GM12801 (cell line): Measurements from ENCODE around the gene B3GALNT2.

Experiments used
- CTCF ChIP-seq: IDR thresholded peaks from one replicate; pipeline ENCODE4 v1.5.1; 2011; ENCODE audit warnings: control low read depth; ENCODE audit not compliant: insufficient read length; ENCODE audit errors: extremely low read depth

Gene B3GALNT2

GRCh38 chr1:235527196-235527814 lies 23.1 kb upstream of the B3GALNT2 start:
- no peak for TF ChIP-seq CTCF

- no peak for TF ChIP-seq CTCF
These were observed 21.1 kb upstream of the B3GALNT2 start for GRCh38 chr1:235525314-235525713.

- TF ChIP-seq CTCF, result no peak
These were observed 12.7 kb upstream of the B3GALNT2 start for GRCh38 chr1:235516862-235517446.

GRCh38 chr1:235515844-235516512 lies 11.7 kb upstream of the B3GALNT2 start:
- no peak for TF ChIP-seq CTCF

GRCh38 chr1:235513495-235514366 lies 9.5 kb upstream of the B3GALNT2 start:
- no peak for TF ChIP-seq CTCF

GRCh38 chr1:235511470-235512240 lies 7.4 kb upstream of the B3GALNT2 start:
- no peak for TF ChIP-seq CTCF
